ENCODE measurements around the gene WHRN.

GRCh38 chr9:114503009-114503408 lies 2.3 kb downstream of the WHRN start:
- TF ChIP-seq POLR2AphosphoS5 (IDR thresholded peaks at IDR 0.05; ENCODE audit: low read depth) (no peak), EZH2 (IDR thresholded peaks at IDR 0.05; ENCODE audit: low read depth, unreplicated experiment) (no peak), JUNB (IDR thresholded peaks at IDR 0.05; ENCODE audit: unreplicated experiment) (no peak), EZH2phosphoT487 (IDR thresholded peaks at IDR 0.05; ENCODE audit: unreplicated experiment) (no peak), REST (IDR thresholded peaks at IDR 0.05; ENCODE audit: unreplicated experiment) (no peak), CREB1 (CRISPR knock-in tag; IDR thresholded peaks at IDR 0.05; ENCODE audit: low read depth) (no peak), STAT1 (IDR thresholded peaks at IDR 0.05; ENCODE audit: unreplicated experiment) (no peak), ZNF114 (CRISPR knock-in tag; IDR thresholded peaks at IDR 0.05) (no peak), ZNF331 (CRISPR knock-in tag; IDR thresholded peaks at IDR 0.05; ENCODE audit: low read depth) (no peak)
- TF ChIP-seq, protein P1, sequence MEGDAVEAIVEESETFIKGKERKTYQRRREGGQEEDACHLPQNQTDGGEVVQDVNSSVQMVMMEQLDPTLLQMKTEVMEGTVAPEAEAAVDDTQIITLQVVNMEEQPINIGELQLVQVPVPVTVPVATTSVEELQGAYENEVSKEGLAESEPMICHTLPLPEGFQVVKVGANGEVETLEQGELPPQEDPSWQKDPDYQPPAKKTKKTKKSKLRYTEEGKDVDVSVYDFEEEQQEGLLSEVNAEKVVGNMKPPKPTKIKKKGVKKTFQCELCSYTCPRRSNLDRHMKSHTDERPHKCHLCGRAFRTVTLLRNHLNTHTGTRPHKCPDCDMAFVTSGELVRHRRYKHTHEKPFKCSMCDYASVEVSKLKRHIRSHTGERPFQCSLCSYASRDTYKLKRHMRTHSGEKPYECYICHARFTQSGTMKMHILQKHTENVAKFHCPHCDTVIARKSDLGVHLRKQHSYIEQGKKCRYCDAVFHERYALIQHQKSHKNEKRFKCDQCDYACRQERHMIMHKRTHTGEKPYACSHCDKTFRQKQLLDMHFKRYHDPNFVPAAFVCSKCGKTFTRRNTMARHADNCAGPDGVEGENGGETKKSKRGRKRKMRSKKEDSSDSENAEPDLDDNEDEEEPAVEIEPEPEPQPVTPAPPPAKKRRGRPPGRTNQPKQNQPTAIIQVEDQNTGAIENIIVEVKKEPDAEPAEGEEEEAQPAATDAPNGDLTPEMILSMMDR (conservative IDR thresholded peaks at IDR 0.05; ENCODE audit: low read depth in 2 of 2), result no peak
- TF ChIP-seq, protein P2, sequence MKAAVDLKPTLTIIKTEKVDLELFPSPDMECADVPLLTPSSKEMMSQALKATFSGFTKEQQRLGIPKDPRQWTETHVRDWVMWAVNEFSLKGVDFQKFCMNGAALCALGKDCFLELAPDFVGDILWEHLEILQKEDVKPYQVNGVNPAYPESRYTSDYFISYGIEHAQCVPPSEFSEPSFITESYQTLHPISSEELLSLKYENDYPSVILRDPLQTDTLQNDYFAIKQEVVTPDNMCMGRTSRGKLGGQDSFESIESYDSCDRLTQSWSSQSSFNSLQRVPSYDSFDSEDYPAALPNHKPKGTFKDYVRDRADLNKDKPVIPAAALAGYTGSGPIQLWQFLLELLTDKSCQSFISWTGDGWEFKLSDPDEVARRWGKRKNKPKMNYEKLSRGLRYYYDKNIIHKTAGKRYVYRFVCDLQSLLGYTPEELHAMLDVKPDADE (IDR thresholded peaks at IDR 0.05), result no peak
- TF ChIP-seq, protein P3, sequence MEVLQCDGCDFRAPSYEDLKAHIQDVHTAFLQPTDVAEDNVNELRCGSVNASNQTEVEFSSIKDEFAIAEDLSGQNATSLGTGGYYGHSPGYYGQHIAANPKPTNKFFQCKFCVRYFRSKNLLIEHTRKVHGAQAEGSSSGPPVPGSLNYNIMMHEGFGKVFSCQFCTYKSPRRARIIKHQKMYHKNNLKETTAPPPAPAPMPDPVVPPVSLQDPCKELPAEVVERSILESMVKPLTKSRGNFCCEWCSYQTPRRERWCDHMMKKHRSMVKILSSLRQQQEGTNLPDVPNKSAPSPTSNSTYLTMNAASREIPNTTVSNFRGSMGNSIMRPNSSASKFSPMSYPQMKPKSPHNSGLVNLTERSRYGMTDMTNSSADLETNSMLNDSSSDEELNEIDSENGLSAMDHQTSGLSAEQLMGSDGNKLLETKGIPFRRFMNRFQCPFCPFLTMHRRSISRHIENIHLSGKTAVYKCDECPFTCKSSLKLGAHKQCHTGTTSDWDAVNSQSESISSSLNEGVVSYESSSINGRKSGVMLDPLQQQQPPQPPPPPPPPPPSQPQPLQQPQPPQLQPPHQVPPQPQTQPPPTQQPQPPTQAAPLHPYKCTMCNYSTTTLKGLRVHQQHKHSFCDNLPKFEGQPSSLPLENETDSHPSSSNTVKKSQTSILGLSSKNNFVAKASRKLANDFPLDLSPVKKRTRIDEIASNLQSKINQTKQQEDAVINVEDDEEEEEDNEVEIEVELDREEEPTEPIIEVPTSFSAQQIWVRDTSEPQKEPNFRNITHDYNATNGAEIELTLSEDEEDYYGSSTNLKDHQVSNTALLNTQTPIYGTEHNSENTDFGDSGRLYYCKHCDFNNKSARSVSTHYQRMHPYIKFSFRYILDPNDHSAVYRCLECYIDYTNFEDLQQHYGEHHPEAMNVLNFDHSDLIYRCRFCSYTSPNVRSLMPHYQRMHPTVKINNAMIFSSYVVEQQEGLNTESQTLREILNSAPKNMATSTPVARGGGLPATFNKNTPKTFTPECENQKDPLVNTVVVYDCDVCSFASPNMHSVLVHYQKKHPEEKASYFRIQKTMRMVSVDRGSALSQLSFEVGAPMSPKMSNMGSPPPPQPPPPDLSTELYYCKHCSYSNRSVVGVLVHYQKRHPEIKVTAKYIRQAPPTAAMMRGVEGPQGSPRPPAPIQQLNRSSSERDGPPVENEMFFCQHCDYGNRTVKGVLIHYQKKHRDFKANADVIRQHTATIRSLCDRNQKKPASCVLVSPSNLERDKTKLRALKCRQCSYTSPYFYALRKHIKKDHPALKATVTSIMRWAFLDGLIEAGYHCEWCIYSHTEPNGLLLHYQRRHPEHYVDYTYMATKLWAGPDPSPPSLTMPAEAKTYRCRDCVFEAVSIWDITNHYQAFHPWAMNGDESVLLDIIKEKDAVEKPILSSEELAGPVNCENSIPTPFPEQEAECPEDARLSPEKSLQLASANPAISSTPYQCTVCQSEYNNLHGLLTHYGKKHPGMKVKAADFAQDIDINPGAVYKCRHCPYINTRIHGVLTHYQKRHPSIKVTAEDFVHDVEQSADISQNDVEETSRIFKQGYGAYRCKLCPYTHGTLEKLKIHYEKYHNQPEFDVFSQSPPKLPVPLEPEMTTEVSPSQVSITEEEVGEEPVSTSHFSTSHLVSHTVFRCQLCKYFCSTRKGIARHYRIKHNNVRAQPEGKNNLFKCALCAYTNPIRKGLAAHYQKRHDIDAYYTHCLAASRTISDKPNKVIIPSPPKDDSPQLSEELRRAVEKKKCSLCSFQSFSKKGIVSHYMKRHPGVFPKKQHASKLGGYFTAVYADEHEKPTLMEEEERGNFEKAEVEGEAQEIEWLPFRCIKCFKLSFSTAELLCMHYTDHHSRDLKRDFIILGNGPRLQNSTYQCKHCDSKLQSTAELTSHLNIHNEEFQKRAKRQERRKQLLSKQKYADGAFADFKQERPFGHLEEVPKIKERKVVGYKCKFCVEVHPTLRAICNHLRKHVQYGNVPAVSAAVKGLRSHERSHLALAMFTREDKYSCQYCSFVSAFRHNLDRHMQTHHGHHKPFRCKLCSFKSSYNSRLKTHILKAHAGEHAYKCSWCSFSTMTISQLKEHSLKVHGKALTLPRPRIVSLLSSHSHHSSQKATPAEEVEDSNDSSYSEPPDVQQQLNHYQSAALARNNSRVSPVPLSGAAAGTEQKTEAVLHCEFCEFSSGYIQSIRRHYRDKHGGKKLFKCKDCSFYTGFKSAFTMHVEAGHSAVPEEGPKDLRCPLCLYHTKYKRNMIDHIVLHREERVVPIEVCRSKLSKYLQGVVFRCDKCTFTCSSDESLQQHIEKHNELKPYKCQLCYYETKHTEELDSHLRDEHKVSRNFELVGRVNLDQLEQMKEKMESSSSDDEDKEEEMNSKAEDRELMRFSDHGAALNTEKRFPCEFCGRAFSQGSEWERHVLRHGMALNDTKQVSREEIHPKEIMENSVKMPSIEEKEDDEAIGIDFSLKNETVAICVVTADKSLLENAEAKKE (CRISPR knock-in tag; IDR thresholded peaks at IDR 0.05), result no peak

Measured in GM23338 (cell line).